K562 (cell line): ENCODE measurements around the gene MICU1. TPM values are rescaled to one million over a fixed set of nuclear protein-coding genes. Genes with fewer than 3 reads are reported as not detected.

Experiments
- ATAC-seq: fragments of 200-7000 bp; cut with Tn5 transposase; 3 replicates; pipeline ENCODE4 v1.9.1; 2020; ENCODE audit warnings: moderate library complexity
- BruUV-seq: library from RNA; stranded (reverse); fragments of 400-500 nt; replicated peaks from 2 replicates; lab custom pipeline; 2021; lab: Mats Ljungman, UMichigan
- CTCF ChIA-PET: fragments of 300-600 bp; formaldehyde crosslinking; extraction: SDS; loops from one replicate; lab custom pipeline; 2021; ENCODE audit warnings: low intra/inter-chr PET ratio; lab: Yijun Ruan, JAX
- POLR2A ChIA-PET: fragments of 300-600, 350-650 bp; sonication (Branson Sonifier 250); formaldehyde crosslinking; extraction: SDS; loops from one replicate; lab custom pipeline; 2021; ENCODE audit warnings: antibody characterized with exemption, inconsistent platforms; lab: Yijun Ruan, JAX
- DNase-seq, 4 experiments: peaks; one replicate each; pipeline versions ENCODE4 v3.0.0 to v3.0.0-alpha.2; 2011 to 2018; ENCODE audit warnings: low spot score in 3 of 4, mixed read lengths in 3 of 4; ENCODE audit errors: extremely low read depth in 1 of 4
- FAIRE-seq: peaks from 2 replicates; lab custom pipeline; 2011; peaks lifted over from hg19 to GRCh38; lab: Jason Lieb, UNC
- H2AFZ ChIP-seq: 2 replicates; pipeline ENCODE4 v1.6.0; 2011; ENCODE audit warnings: low read depth, low read length, control low read depth, inconsistent platforms
- H3K27ac ChIP-seq: fragments of 200-600 bp; 3 replicates; pipeline ENCODE4 v1.8.0; 2011; ENCODE audit warnings: low read depth, mild to moderate bottlenecking, control low read depth, inconsistent platforms, low read length, moderate library complexity, mixed read lengths; ENCODE audit errors: extremely low read depth
- H3K27me3 ChIP-seq, 2 experiments: fragments of 300-600 bp in 1 of 2; 2 replicates in 1 of 2; 3 replicates in 1 of 2; pipeline versions ENCODE4 v1.6.0 to v1.8.0; 2011; ENCODE audit warnings: inconsistent platforms in 2 of 2, low read length in 2 of 2, mild to moderate bottlenecking in 1 of 2, mixed read lengths in 1 of 2, moderate library complexity in 1 of 2; ENCODE audit not compliant: control insufficient read depth in 2 of 2, insufficient read depth in 2 of 2
- H3K36me3 ChIP-seq: fragments of 300-600 bp; 3 replicates; pipeline ENCODE4 v1.8.0; 2011; ENCODE audit warnings: mild to moderate bottlenecking, low read length, inconsistent platforms; ENCODE audit not compliant: control insufficient read depth, insufficient read depth
- H3K4me1 ChIP-seq, 2 experiments: fragments of 200-600 bp in 1 of 2; replicated peaks in 1 of 2; 2 replicates in 1 of 2; 3 replicates in 1 of 2; pipeline versions ENCODE4 v1.5.1 to v1.8.0; 2011; ENCODE audit warnings: inconsistent platforms in 2 of 2, low read length in 2 of 2, mild to moderate bottlenecking in 1 of 2, mixed read lengths in 1 of 2, moderate library complexity in 1 of 2; ENCODE audit not compliant: control insufficient read depth in 2 of 2, insufficient read depth in 2 of 2
- H3K4me2 ChIP-seq: 2 replicates; pipeline ENCODE4 v1.6.1; 2011; ENCODE audit warnings: low read length, control low read depth, inconsistent platforms, mixed read lengths; ENCODE audit not compliant: insufficient read depth
- H3K4me3 ChIP-seq: fragments of 200-600 bp; sonication (generic), shearing (Covaris generic); 2 replicates; pipeline ENCODE4 v1.5.1; 2016; ENCODE audit warnings: control low read depth, inconsistent platforms
- H3K79me2 ChIP-seq: fragments of 200-600 bp; 3 replicates; pipeline ENCODE4 v1.8.0; 2011; ENCODE audit warnings: low read length, inconsistent platforms; ENCODE audit not compliant: control insufficient read depth, insufficient read depth
- H3K9ac ChIP-seq, 2 experiments: 2 replicates each; pipeline versions ENCODE4 v1.6.0 to v1.6.1; 2011; ENCODE audit warnings: low read depth in 2 of 2, low read length in 2 of 2, control low read depth in 1 of 2, inconsistent platforms in 1 of 2, mild to moderate bottlenecking in 1 of 2, mixed read lengths in 1 of 2; ENCODE audit not compliant: insufficient read depth in 1 of 2
- H3K9me1 ChIP-seq: one replicate; pipeline ENCODE4 v1.6.0; 2011; ENCODE audit warnings: inconsistent platforms, mild to moderate bottlenecking, low read length, moderate library complexity; ENCODE audit not compliant: control insufficient read depth, insufficient read depth
- H3K9me3 ChIP-seq: replicated peaks from 2 replicates; pipeline ENCODE4 v1.5.1; 2011; ENCODE audit warnings: low read depth, low read length, inconsistent platforms; ENCODE audit not compliant: control insufficient read depth, insufficient read depth
- H4K20me1 ChIP-seq: replicated peaks from 2 replicates; pipeline ENCODE4 v1.6.1; 2011; ENCODE audit warnings: low read length, inconsistent platforms, mixed read lengths; ENCODE audit not compliant: control insufficient read depth, insufficient read depth
- HDAC3 ChIP-seq: fragments of 450-650 bp; IDR thresholded peaks from 2 replicates; pipeline ENCODE4 v1.6.1; 2018; ENCODE audit warnings: borderline replicate concordance, mild to moderate bottlenecking, moderate library complexity; ENCODE audit not compliant: partially characterized antibody
- HSF4 ChIP-seq: fragments of 250-450 bp; sonication (Bioruptor Pico); IDR thresholded peaks from 2 replicates; pipeline ENCODE4 v2.1.2; 2022; ENCODE audit warnings: mild to moderate bottlenecking, moderate library complexity, borderline replicate concordance
- PHF20 ChIP-seq: fragments of 450-650 bp; IDR thresholded peaks from 2 replicates; pipeline ENCODE4 v1.6.1; 2018; ENCODE audit not compliant: partially characterized antibody
- RNF2 ChIP-seq: sonication (generic); IDR thresholded peaks from 2 replicates; pipeline ENCODE4 v1.6.1; 2016
- RNF219 ChIP-seq: fragments of 250-450 bp; sonication (Bioruptor Pico); IDR thresholded peaks from 2 replicates; pipeline ENCODE4 v1.5.0; 2022; ENCODE audit warnings: mild to moderate bottlenecking
- TGIF2 ChIP-seq: sonication (generic); formaldehyde crosslinking; IDR thresholded peaks from 2 replicates; pipeline ENCODE4 v1.8.1; 2022; ENCODE audit warnings: mild to moderate bottlenecking, missing genetic modification reagents, moderate library complexity
- ZBTB43 ChIP-seq: sonication (generic); formaldehyde crosslinking; IDR thresholded peaks from 2 replicates; pipeline ENCODE4 v1.8.0; 2023; ENCODE audit warnings: mild to moderate bottlenecking, missing genetic modification reagents
- ZNF274 ChIP-seq: IDR thresholded peaks from 2 replicates; pipeline ENCODE4 v1.6.1; 2011; ENCODE audit warnings: low read depth, mild to moderate bottlenecking, low read length, moderate library complexity, borderline replicate concordance
- ZNF408 ChIP-seq: fragments of 250-450 bp; sonication (Bioruptor Pico); IDR thresholded peaks from 2 replicates; pipeline ENCODE4 v1.4.0; 2020; ENCODE audit warnings: low read depth, mild to moderate bottlenecking, moderate library complexity
- ZNF609 ChIP-seq: sonication (generic); formaldehyde crosslinking; IDR thresholded peaks from 2 replicates; pipeline ENCODE4 v1.8.1; 2023; ENCODE audit warnings: missing genetic modification reagents, mild to moderate bottlenecking, borderline replicate concordance
- ZSCAN32 ChIP-seq: fragments of 450-650 bp; formaldehyde crosslinking; IDR thresholded peaks from 2 replicates; pipeline ENCODE4 v1.4.0; 2020; ENCODE audit warnings: mild to moderate bottlenecking, moderate library complexity
- WGBS: fragments of 100-300 bp; shearing (Covaris generic); methylation state at CpG from one replicate; pipeline ENCODE4 v1.1.6; 2016; ENCODE audit warnings: low coverage, mixed read lengths; ENCODE audit not compliant: insufficient coverage; ENCODE audit errors: missing lambda C conversion rate; 5-methylcytosine and 5-hydroxymethylcytosine counted together
- in situ Hi-C: fragments of 300-500 bp; cut with MboI; formaldehyde crosslinking; loops from 4 replicates; pipeline ENCODE4 v1.15.0; 2018; ENCODE audit warnings: inconsistent platforms, mixed read lengths
- intact Hi-C: fragments of 100-400 bp; cut with micrococcal nuclease; formaldehyde crosslinking; loops from 2 replicates; pipeline ENCODE4 v1.14.2; 2022
- polyA plus RNA-seq, 8 experiments: library from polyadenylated mRNA; depleted of rRNA in 4 of 8; stranded (reverse) in 5 of 8; unstranded in 3 of 8; fragments of >200 nt; fragmentation: Nextera tagmentation in 2 of 8; fragmentation: Illumina TruSeq in 1 of 8; extraction: Ambion mirVana in 2 of 8; extraction: Trizol in 1 of 8; gene quantifications; 2 replicates each; pipeline versions ENCODE4 v1.2.1 to v1.2.3, GENCODE V29; 2011 to 2014; ENCODE audit warnings: inconsistent platforms in 1 of 8, missing spikeins in 1 of 8
- total RNA-seq, 7 experiments: library from RNA; depleted of rRNA in 6 of 7; stranded (reverse); fragments of >200 nt in 6 of 7; fragmentation: Illumina TruSeq in 2 of 7; extraction: Trizol in 2 of 7; gene quantifications; 2 replicates each; pipeline versions ENCODE4 v1.2.1 to v1.2.3, GENCODE V29; 2011 to 2021; ENCODE audit warnings: low replicate concordance in 1 of 7

Gene MICU1
- total and polyA plus RNA-seq, 9 of the 15 experiments (the other 6 are each of a cell fraction or from before 2014, with no cell fraction given), result 29.3 to 76.8 (median 48.4) TPM

GRCh38 chr10:72567889-72568640, 57.8 kb downstream of the MICU1 start (continued):
- TF ChIP-seq RNF219 (CRISPR knock-in tag) (no peak), HDAC3 (no peak), ZNF408 (CRISPR knock-in tag) (no peak)

- H3K27ac ChIP-seq, result no peak overlapping the region
- DNase-seq, result no peak
- POLR2A ChIA-PET, result interaction anchor here (0.7 to 0.9 kb wide), 3 partner anchors 9 to 227 kb away, joined by 3 to 4 read pairs (median 3); no protein-coding TSS in a partner anchor
- 0 out of 3 replicates have a peak, but pooled peaks cover 7% of the 10 kb centered on the region for H3K79me2 ChIP-seq
- no peak overlapping the region for H3K9ac ChIP-seq
- ATAC-seq, result no peak
- no peak for FAIRE-seq
- H2AFZ ChIP-seq, result no peak overlapping the region
- intact Hi-C loops, result loop anchor here (1.0 to 10.0 kb wide), 2 partner anchors 203 to 267 kb away; no protein-coding TSS in a partner anchor
- 81% methylated on average over 3 of the region's 3 CpGs for WGBS
- no peak overlapping the region for H3K4me2 ChIP-seq
- CTCF ChIA-PET, result no interaction called here
- H3K27me3 ChIP-seq, result no peaks in the 10 kb centered on the region
- no peaks in the 10 kb centered on the region for H3K9me3 ChIP-seq
- no peaks in the 10 kb centered on the region for H3K4me1 ChIP-seq
- peaks cover 8% of the 10 kb centered on the region; the same call in 1 of the 2 replicates for H4K20me1 ChIP-seq
- no TSS peak for BruUV-seq
- in situ Hi-C loops, result loop anchor here (5.0 kb wide), 1 partner anchor 205 kb away; no protein-coding TSS in a partner anchor
- H3K4me3 ChIP-seq, result no peak overlapping the region
- H3K9me1 ChIP-seq, result no peaks in the 10 kb centered on the region
- H3K36me3 ChIP-seq, result peaks cover 23% of the 10 kb centered on the region; the same call in 2 of the 3 replicates
- no peak for TF ChIP-seq PHF20
- TF ChIP-seq ZSCAN32, result no peak
- no peak for TF ChIP-seq RNF2
- no peak for TF ChIP-seq HSF4 (CRISPR knock-in tag)
- TF ChIP-seq ZNF609, result no peak
- no peak for TF ChIP-seq TGIF2
- no peak for TF ChIP-seq ZBTB43 (CRISPR knock-in tag)
- TF ChIP-seq ZNF274, result no peak
Measured at GRCh38 chr10:72567421-72567820, 58.5 kb downstream of the MICU1 start.
